Measurements from ENCODE around the gene CCDC88C. TPM values are rescaled to one million over a fixed set of nuclear protein-coding genes. Genes with fewer than 3 reads are reported as not detected.

CCDC88C gene
- total RNA-seq, 1 donor from 2014 or later: 68.0 TPM

DNA sequence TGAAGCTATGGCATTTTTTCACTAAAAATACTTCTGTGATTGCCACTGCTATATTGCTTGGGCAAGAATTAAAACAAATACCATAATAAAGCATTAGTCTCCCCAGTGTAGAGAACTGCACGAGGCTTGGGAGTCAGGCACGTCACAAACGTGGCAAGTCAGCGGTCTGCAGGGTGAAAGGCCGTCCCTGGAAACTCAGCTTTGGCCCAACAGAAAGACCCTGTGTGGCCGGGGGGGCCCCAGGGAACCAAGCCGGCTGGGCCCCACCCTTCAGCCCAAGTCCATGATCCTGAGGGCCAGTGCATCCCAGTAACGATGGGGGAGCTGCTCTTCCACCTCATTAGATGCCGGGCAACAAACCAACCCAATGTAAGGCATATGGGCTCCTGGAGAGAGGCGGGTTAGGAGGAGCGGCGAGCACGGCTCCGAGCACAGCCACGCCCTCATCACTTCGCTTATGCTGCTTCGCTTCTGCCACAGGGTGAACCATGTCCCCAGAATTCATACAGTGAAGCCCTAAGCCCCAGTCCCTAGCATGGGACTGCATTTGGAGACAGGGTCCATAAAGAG lies 122.3 kb downstream of the CCDC88C start:
- H3K36me3 Mint-ChIP-seq (ENCODE audit: unreplicated experiment): peaks cover 4% of the 10 kb centered on the region
- no peak for DNase-seq
- peaks cover 4% of the 10 kb centered on the region for H3K27me3 Mint-ChIP-seq (ENCODE audit: unreplicated experiment)
- peaks cover 3% of the 10 kb centered on the region for H3K4me1 Mint-ChIP-seq (ENCODE audit: low read depth, unreplicated experiment)
- peaks cover 9% of the 10 kb centered on the region for H3K9me3 Mint-ChIP-seq (ENCODE audit: unreplicated experiment)
- no peak for TF ChIP-seq CTCF (IDR thresholded peaks at IDR 0.05; ENCODE audit: partially characterized antibody, unreplicated experiment)
- no peak overlapping the region for H3K4me3 Mint-ChIP-seq (ENCODE audit: unreplicated experiment)
- H3K27ac Mint-ChIP-seq (ENCODE audit: unreplicated experiment): no peak overlapping the region

DNA sequence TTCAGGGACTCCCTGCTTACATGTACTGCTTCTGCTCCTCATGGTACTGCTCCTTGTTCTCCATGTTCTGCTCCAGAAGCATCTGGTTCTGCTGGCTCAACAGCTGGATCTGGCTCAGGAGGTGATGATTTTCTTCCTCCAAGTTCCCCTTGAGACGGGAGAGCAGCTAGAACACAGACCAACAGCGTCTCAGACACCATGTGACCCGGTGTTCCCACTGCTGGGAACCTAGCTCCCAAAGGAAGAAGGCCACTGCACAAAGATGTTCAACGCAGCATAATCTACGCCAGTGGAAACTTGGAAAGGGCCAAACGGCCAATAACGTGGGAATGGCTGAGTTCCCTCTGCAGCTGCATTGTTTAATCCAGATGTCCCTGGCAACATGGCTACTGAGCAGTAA lies 123.5 kb downstream of the CCDC88C start:
- H3K4me1 Mint-ChIP-seq (ENCODE audit: low read depth, unreplicated experiment): peaks cover 3% of the 10 kb centered on the region
- no peak for TF ChIP-seq CTCF (IDR thresholded peaks at IDR 0.05; ENCODE audit: partially characterized antibody, unreplicated experiment)
- peaks cover 9% of the 10 kb centered on the region for H3K9me3 Mint-ChIP-seq (ENCODE audit: unreplicated experiment)
- H3K27ac Mint-ChIP-seq (ENCODE audit: unreplicated experiment): no peak overlapping the region
- DNase-seq: no peak
- peaks cover 4% of the 10 kb centered on the region for H3K27me3 Mint-ChIP-seq (ENCODE audit: unreplicated experiment)
- H3K36me3 Mint-ChIP-seq (ENCODE audit: unreplicated experiment): peaks cover 4% of the 10 kb centered on the region
- no peak overlapping the region for H3K4me3 Mint-ChIP-seq (ENCODE audit: unreplicated experiment)

DNA sequence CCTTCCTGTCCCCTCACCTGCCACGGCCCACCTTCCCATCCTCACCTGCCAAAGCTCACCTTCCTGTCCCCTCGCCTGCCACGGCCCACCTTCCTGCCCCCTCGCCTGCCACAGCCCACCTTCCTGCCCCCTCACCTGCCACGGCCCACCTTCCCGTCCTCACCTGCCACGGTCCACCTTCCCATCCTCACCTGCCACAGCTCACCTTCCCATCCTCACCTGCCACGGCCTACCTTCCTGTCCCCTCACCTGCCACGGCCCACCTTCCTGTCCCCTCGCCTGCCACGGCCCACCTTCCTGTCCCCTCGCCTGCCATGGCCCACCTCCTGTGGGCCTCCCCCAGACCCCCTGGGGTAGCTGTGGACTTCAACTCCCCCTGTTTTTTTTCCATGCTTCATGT lies 124.3 kb downstream of the CCDC88C start:
- H3K4me3 Mint-ChIP-seq (ENCODE audit: unreplicated experiment): no peak overlapping the region

GRCh38 chr14:91292491-91292890 lies 125.1 kb downstream of the CCDC88C start:
- Mint-ChIP-seq H3K27me3 (ENCODE audit: unreplicated experiment) (peaks cover 2% of the 10 kb centered on the region), H3K9me3 (ENCODE audit: unreplicated experiment) (peaks cover 8% of the 10 kb centered on the region), H3K4me3 (ENCODE audit: unreplicated experiment) (no peak overlapping the region), H3K4me1 (ENCODE audit: low read depth, unreplicated experiment) (peaks cover 3% of the 10 kb centered on the region), H3K27ac (ENCODE audit: unreplicated experiment) (no peak overlapping the region), H3K36me3 (ENCODE audit: unreplicated experiment) (peaks cover 8% of the 10 kb centered on the region)
- TF ChIP-seq CTCF (IDR thresholded peaks at IDR 0.05; ENCODE audit: partially characterized antibody, unreplicated experiment): no peak
- no peak for DNase-seq

More for the DNA sequence above, 124.3 kb downstream of the CCDC88C start:
- Mint-ChIP-seq H3K36me3 (ENCODE audit: unreplicated experiment) (peaks cover 5% of the 10 kb centered on the region), H3K27ac (ENCODE audit: unreplicated experiment) (no peak overlapping the region), H3K4me1 (ENCODE audit: low read depth, unreplicated experiment) (peaks cover 3% of the 10 kb centered on the region), H3K27me3 (ENCODE audit: unreplicated experiment) (peaks cover 4% of the 10 kb centered on the region), H3K9me3 (ENCODE audit: unreplicated experiment) (peaks cover 9% of the 10 kb centered on the region)
- TF ChIP-seq CTCF (IDR thresholded peaks at IDR 0.05; ENCODE audit: partially characterized antibody, unreplicated experiment): no peak
- DNase-seq: no peak

DNA sequence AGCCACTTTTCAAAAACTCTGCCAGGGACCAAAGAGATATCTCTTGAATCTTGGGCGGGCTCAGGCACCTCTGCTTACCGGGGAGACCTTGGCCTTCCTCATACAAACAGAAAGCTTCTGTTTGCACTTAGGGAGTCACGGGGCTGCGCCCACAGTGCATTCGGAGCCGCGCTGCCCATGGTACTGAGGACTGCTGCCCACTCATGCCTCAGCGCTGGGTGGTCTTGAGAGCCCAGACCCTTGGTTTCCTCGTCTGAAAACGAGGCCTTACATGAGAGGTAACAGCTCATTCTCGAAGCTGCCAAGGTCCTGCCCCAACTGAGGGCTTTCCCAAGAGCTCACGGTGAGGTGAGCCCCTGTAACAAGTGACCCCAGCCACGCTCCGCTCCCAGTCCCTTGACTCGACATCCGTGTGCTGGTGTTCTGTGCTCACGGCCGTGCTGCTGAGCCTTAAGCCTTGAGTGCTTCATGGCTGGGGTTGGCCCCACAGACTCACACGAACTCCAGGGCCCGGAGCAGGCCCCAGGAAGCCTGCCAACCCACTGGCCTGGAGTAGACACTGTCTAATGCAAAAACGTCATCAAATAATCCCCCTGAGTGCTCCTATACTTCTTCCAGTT lies 125.7 kb downstream of the CCDC88C start:
- no peaks in the 10 kb centered on the region for H3K27me3 Mint-ChIP-seq (ENCODE audit: unreplicated experiment)
- H3K36me3 Mint-ChIP-seq (ENCODE audit: unreplicated experiment): peaks cover 8% of the 10 kb centered on the region
- TF ChIP-seq CTCF (IDR thresholded peaks at IDR 0.05; ENCODE audit: partially characterized antibody, unreplicated experiment): no peak
- H3K9me3 Mint-ChIP-seq (ENCODE audit: unreplicated experiment): peaks cover 8% of the 10 kb centered on the region
- H3K4me3 Mint-ChIP-seq (ENCODE audit: unreplicated experiment): no peak overlapping the region
- peaks cover 3% of the 10 kb centered on the region for H3K4me1 Mint-ChIP-seq (ENCODE audit: low read depth, unreplicated experiment)
- DNase-seq: no peak
- H3K27ac Mint-ChIP-seq (ENCODE audit: unreplicated experiment): no peak overlapping the region

Measured in glutamatergic neuron (in vitro differentiated cells).